ENCODE data around the gene RERE. TPM values are rescaled to one million over a fixed set of nuclear protein-coding genes. Genes with fewer than 3 reads are reported as not detected.

RERE gene
- total and polyA plus RNA-seq, 2 experiments from 2014 or later: 39.8 to 62.8 TPM

GRCh38 chr1:8428441-8428840 is 389.0 kb downstream of the RERE start:
- no peak overlapping the region for H3K27ac ChIP-seq
- WGBS (ENCODE audit: low lambda C conversion rate, missing lambda C conversion rate): 94% methylated on average over 5 of the region's 5 CpGs
- no peak for TF ChIP-seq EZH2 (IDR thresholded peaks at IDR 0.05; ENCODE audit: borderline replicate concordance)
- TF ChIP-seq, protein P1, sequence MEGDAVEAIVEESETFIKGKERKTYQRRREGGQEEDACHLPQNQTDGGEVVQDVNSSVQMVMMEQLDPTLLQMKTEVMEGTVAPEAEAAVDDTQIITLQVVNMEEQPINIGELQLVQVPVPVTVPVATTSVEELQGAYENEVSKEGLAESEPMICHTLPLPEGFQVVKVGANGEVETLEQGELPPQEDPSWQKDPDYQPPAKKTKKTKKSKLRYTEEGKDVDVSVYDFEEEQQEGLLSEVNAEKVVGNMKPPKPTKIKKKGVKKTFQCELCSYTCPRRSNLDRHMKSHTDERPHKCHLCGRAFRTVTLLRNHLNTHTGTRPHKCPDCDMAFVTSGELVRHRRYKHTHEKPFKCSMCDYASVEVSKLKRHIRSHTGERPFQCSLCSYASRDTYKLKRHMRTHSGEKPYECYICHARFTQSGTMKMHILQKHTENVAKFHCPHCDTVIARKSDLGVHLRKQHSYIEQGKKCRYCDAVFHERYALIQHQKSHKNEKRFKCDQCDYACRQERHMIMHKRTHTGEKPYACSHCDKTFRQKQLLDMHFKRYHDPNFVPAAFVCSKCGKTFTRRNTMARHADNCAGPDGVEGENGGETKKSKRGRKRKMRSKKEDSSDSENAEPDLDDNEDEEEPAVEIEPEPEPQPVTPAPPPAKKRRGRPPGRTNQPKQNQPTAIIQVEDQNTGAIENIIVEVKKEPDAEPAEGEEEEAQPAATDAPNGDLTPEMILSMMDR (IDR thresholded peaks at IDR 0.05; ENCODE audit: poor library complexity): no peak
- TF ChIP-seq EZH2phosphoT487 (IDR thresholded peaks at IDR 0.05; ENCODE audit: low read depth, severe bottlenecking, unreplicated experiment): no peak

DNA sequence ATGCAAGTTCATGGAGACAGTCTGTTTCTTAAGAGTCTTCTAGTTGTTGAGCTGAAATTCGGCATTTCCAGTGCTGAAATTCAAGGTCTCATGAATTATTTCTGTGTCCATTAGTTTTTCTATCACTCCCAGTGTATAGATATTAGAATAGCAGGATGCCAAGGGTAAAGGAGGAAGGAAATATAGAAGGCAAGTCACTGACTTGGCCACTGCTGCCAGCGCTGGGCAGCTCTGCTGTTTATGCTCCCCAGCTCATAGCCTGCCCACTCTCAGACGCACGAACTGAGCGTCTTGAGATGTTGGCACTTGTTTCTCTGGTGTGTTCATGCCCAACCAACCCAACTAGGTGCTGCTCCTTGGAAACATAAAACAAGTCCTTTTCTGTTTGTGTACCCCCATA is 389.5 kb downstream of the RERE start:
- no peak for DNase-seq (ENCODE audit: low spot score)
- peaks cover 7% of the 10 kb centered on the region for H4K20me1 ChIP-seq (ENCODE audit: insufficient read depth, poor library complexity, severe bottlenecking)
- H3K4me3 ChIP-seq: no peak overlapping the region
- no peaks in the 10 kb centered on the region for H3K27me3 ChIP-seq
- H3K36me3 ChIP-seq (replicated peaks; ENCODE audit: insufficient read depth, low read depth): no peaks in the 10 kb centered on the region
- H3K79me2 ChIP-seq: peaks cover 75% of the 10 kb centered on the region
- peaks cover 16% of the 10 kb centered on the region for H3K4me1 ChIP-seq (ENCODE audit: insufficient read depth)
- WGBS (ENCODE audit: low lambda C conversion rate, missing lambda C conversion rate): 94% methylated on average over 5 of the region's 5 CpGs
- H2AFZ ChIP-seq: no peak overlapping the region
- no peaks in the 10 kb centered on the region for H3K9me3 ChIP-seq (ENCODE audit: low read depth)
- H3K27ac ChIP-seq: no peak overlapping the region
- no peak overlapping the region for H3K4me2 ChIP-seq
- no peaks in the 10 kb centered on the region for H3K9me2 ChIP-seq (replicated peaks; ENCODE audit: insufficient read depth)
- TF ChIP-seq EZH2phosphoT487 (IDR thresholded peaks at IDR 0.05; ENCODE audit: low read depth, severe bottlenecking, unreplicated experiment) (no peak), EZH2 (IDR thresholded peaks at IDR 0.05; ENCODE audit: borderline replicate concordance) (no peak)
- TF ChIP-seq, protein P1 (IDR thresholded peaks at IDR 0.05; ENCODE audit: poor library complexity): no peak

More at GRCh38 chr1:8428441-8428840, 389.0 kb downstream of the RERE start:
- no peak overlapping the region for H2AFZ ChIP-seq
- no peaks in the 10 kb centered on the region for H3K27me3 ChIP-seq
- H3K4me2 ChIP-seq: no peak overlapping the region
- no peaks in the 10 kb centered on the region for H3K9me2 ChIP-seq (replicated peaks; ENCODE audit: insufficient read depth)
- H3K9me3 ChIP-seq (ENCODE audit: low read depth): no peaks in the 10 kb centered on the region
- H3K4me3 ChIP-seq: no peak overlapping the region
- peaks cover 77% of the 10 kb centered on the region for H3K79me2 ChIP-seq
- peaks cover 7% of the 10 kb centered on the region for H4K20me1 ChIP-seq (ENCODE audit: insufficient read depth, poor library complexity, severe bottlenecking)
- H3K4me1 ChIP-seq (ENCODE audit: insufficient read depth): peaks cover 16% of the 10 kb centered on the region
- no peaks in the 10 kb centered on the region for H3K36me3 ChIP-seq (replicated peaks; ENCODE audit: insufficient read depth, low read depth)
- no peak for DNase-seq (ENCODE audit: low spot score)

- 83% methylated on average over 5 of the region's 5 CpGs for WGBS (ENCODE audit: low lambda C conversion rate, missing lambda C conversion rate)
- H4K20me1 ChIP-seq (ENCODE audit: insufficient read depth, poor library complexity, severe bottlenecking): peaks cover 7% of the 10 kb centered on the region
- H3K4me3 ChIP-seq: no peak overlapping the region
- no peaks in the 10 kb centered on the region for H3K27me3 ChIP-seq
- H3K79me2 ChIP-seq: peaks cover 76% of the 10 kb centered on the region
- H2AFZ ChIP-seq: no peak overlapping the region
- H3K4me2 ChIP-seq: no peak overlapping the region
- no peaks in the 10 kb centered on the region for H3K36me3 ChIP-seq (replicated peaks; ENCODE audit: insufficient read depth, low read depth)
- peaks cover 16% of the 10 kb centered on the region for H3K4me1 ChIP-seq (ENCODE audit: insufficient read depth)
- TF ChIP-seq EZH2 (IDR thresholded peaks at IDR 0.05; ENCODE audit: borderline replicate concordance): no peak
- no peak for TF ChIP-seq EZH2phosphoT487 (IDR thresholded peaks at IDR 0.05; ENCODE audit: low read depth, severe bottlenecking, unreplicated experiment)
- TF ChIP-seq, protein P1 (IDR thresholded peaks at IDR 0.05; ENCODE audit: poor library complexity): no peak
- no peaks in the 10 kb centered on the region for H3K9me2 ChIP-seq (replicated peaks; ENCODE audit: insufficient read depth)
- no peaks in the 10 kb centered on the region for H3K9me3 ChIP-seq (ENCODE audit: low read depth)
- H3K27ac ChIP-seq: no peak overlapping the region
- DNase-seq (ENCODE audit: low spot score): no peak
Observed at GRCh38 chr1:8427493-8427892, 389.9 kb downstream of the RERE start.

DNA sequence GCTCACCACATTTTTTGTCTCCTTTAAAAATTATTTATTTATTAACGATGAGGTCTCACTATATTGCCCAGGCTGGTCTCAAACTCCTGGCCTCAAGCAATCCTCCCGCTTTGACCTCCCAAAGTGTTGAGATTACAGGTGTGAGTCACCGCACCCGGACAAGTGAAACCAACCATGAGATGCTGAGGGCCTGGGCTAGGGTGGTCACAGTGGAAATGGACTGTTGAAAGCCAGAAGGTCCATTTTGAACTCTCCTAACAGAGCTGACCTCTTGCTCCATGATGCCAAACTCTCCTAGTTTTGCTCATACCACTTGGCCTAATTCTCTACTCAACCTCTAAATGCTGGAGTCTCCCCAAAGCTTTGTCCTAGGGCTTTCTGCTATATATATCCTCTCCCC is 390.4 kb downstream of the RERE start:
- Histone ChIP-seq H3K27me3 (no peaks in the 10 kb centered on the region), H3K4me1 (ENCODE audit: insufficient read depth) (peaks cover 16% of the 10 kb centered on the region), H2AFZ (no peak overlapping the region), H3K9me3 (ENCODE audit: low read depth) (no peaks in the 10 kb centered on the region), H3K79me2 (peaks cover 76% of the 10 kb centered on the region), H3K9me2 (replicated peaks; ENCODE audit: insufficient read depth) (no peaks in the 10 kb centered on the region), H3K4me3 (no peak overlapping the region), H3K4me2 (no peak overlapping the region), H3K36me3 (replicated peaks; ENCODE audit: insufficient read depth, low read depth) (no peaks in the 10 kb centered on the region), H4K20me1 (ENCODE audit: insufficient read depth, poor library complexity, severe bottlenecking) (peaks cover 4% of the 10 kb centered on the region), H3K27ac (no peak overlapping the region)
- WGBS (ENCODE audit: low lambda C conversion rate, missing lambda C conversion rate): 98% methylated on average over 4 of the region's 4 CpGs
- TF ChIP-seq EZH2phosphoT487 (IDR thresholded peaks at IDR 0.05; ENCODE audit: low read depth, severe bottlenecking, unreplicated experiment) (no peak), EZH2 (IDR thresholded peaks at IDR 0.05; ENCODE audit: borderline replicate concordance) (no peak)
- TF ChIP-seq, protein P1 (IDR thresholded peaks at IDR 0.05; ENCODE audit: poor library complexity): no peak
- no peak for DNase-seq (ENCODE audit: low spot score)

Measured in hepatocyte (in vitro differentiated cells).